ENCODE data around the gene KPNB1.

Gene KPNB1

DNA sequence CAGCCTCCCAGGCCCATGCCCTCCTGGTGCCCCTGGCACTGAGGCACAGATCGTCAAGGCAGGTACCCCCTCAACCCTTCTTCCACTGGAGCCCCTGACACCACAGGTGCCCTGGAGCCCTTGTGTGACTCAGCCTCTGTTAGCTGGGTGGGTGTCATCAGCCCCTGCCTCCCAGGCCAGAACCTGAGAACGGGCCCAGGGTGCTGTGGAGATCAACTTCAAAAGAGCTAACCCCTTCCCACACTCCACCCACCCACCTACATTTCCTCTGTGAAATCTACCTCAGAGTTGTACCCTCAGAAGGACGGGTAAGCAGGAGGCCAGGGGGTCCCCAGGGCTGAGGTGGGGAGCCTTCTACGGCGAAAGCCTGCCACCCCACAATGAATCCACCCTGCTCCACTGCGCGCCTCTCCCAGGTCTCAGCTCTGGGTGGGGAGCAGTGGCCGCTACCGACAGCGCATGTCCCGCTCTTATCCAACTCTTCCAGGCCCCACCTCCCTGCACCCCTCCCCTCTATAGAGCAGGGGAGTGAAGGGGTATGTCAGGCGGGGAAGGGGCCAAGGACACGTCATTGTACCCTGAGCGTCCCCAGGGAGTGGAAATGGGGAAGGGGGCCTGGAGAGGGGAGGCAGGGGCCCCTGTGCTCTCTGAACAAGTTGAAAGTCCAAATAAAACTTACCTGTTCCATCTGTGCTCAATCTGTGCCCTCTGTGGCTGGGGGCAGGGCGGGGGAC, 61.8 kb downstream of the KPNB1 start:
- no peak for DNase-seq (ENCODE audit: extremely low read depth in 1 of 2, low read depth in 1 of 2)

DNA sequence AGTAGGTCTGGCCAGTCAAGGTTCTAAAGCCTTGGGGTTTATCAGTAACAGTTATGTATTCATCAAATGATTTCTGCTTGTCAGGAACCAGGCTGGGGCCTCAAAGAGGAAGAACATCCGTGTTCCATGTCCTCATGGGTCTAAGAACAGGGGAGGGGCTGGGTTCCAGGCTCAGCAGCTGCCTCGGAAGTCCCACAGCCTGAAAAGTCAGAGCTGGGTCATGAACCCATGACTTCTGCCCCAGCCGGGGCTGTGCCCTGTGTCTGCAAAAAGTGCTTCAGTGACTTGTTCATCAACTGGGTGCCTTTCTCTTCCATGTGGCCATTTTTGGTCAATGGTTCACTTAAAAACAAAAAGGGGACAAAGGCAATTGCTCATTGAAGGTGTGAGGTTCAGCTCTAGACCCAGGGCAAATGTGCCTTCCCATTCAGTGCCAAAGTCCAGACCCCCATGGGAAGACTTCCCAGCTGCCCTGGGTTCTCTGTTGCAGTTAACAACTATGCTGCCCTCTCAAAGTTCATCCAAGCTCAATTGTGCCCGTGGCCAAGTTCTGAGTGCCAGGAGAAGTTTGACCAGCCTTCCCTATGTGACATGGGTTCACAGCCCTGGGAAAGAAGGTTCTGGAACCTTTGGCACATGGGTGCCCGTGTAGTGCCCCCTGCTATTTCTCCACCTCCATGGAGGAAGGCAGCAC, 62.8 kb downstream of the KPNB1 start:
- DNase-seq (ENCODE audit: extremely low read depth in 1 of 2, low read depth in 1 of 2): no peak

GRCh38 chr17:47713980-47714700, 64.4 kb downstream of the KPNB1 start:
- DNase-seq (ENCODE audit: extremely low read depth in 1 of 2, low read depth in 1 of 2): no peak

GRCh38 chr17:47714773-47715396, 65.2 kb downstream of the KPNB1 start:
- no peak for DNase-seq (ENCODE audit: extremely low read depth in 1 of 2, low read depth in 1 of 2)

DNA sequence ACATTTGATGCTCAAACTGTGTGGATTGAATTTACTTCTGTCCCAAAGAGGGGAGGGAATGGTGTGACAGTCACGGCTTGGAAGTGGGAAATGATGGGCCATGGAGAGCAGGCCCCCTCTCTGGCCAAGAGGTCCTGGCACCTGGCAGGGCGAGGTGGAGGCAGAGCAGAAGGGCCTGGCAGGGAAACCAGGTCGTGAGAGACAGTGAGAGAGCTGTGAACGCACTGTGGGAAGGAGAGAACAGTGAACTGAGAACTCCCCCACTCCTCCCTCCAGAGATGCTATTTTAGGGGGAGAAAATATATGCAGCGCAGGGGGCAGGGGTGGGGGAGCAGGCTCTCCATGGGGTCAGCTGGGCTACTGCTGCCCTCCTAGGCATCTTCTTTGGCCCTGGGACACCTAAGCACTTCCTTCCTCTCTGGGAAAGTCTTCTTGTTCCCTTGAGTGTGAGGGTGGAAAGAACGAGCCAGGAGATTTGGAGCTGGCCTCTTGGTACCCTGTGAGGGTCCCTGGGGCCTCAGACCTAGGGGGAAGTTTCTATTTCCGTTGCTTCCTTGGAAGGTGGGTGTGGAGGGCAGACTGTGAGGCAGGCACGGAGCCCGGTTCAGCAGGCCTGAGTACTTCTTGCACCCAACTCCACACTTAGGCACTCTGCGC, 66.1 kb downstream of the KPNB1 start:
- no peak for DNase-seq (ENCODE audit: extremely low read depth in 1 of 2, low read depth in 1 of 2)

GRCh38 chr17:47716375-47716774, 66.7 kb downstream of the KPNB1 start:
- DNase-seq (ENCODE audit: extremely low read depth in 1 of 2, low read depth in 1 of 2): no peak

DNA sequence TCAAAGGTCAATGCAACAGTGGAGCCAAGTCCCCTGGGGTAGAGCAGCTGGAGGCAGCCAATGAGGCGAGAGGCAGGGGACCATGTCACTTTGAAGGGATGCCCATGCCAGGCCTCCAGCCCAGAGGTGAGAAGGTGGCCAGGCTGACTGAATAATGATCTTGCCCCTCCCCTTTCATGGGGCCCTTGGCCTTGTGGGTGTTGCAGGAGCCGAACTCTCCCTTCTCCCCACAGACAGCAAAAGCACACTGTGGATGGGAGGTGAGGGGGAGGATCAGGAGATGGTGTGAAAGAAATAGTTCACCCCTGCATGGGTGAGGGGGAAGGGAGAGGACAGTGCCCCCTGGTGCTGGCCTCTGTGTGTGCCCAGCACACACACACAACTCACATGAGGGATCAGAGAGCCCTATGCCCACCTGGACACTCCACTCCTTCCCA, 67.6 kb downstream of the KPNB1 start:
- DNase-seq (ENCODE audit: extremely low read depth in 1 of 2, low read depth in 1 of 2): no peak

DNA sequence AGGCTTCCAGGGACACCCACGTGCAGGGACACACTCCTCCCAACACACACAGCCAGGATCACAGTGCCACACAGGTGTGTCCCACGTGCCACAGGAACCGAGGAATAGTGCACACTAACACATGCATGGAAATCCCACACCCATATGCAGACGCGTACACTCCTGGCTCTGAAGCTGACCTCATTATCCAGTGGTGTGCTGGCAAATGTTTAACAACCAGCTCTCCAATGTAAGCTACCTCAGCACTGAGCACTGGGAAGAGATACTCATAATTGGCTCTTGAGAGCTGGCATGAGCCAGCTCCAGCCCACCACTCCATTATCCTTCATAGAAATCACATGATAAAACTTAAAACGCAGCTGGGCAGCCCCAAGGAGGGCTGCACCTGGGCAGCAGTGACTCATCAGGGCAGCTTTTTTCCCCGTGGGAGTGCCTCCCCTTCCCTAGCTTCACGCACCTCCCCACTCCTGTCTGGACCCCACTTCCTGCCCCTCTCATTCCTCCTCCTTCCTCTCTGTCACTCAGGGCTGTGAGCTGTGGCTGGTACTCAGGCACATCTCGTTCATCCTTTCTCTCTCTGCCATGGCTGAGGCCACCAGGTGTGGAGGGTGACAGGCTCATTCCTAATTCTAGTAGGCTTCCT, 68.4 kb downstream of the KPNB1 start:
- DNase-seq (ENCODE audit: extremely low read depth in 1 of 2, low read depth in 1 of 2): no peak

DNA sequence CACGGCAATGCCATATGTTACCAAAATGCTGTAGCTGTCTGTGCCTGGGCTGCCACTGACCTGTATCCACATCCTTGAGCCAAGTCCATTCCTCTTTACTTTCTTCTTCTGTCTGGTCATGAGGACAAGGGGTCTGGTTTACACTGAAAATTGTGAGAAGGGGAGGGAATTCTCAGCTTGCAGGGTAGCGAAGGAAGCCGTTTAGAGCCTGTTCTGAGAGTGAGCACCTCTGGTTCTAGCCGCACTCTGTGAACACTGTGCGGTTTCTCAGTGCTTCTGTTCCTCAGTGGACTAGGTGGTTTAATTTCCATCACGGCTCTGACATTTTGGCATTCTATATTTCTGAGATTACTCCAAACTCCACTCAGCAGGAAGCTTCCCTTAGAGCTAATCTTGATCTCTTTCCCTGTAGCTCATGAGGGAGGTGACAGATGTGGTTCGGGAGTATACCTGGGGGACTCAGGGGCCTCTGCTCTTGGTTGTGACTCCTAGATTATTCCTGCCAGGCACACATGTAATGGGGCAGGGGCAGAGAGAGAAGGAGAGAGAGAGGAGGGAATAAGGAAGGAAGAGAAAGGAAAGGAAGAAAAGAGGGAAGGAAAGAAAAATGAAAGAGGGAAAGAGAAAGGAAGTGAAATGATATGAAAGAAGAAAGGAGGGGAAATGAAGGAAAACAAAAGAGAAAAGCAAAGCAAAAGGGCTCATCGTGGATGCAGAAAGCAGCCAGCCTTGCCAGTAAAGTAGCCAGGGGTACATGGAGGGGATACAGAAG, 69.1 kb downstream of the KPNB1 start:
- DNase-seq (ENCODE audit: extremely low read depth in 1 of 2, low read depth in 1 of 2): no peak

DNA sequence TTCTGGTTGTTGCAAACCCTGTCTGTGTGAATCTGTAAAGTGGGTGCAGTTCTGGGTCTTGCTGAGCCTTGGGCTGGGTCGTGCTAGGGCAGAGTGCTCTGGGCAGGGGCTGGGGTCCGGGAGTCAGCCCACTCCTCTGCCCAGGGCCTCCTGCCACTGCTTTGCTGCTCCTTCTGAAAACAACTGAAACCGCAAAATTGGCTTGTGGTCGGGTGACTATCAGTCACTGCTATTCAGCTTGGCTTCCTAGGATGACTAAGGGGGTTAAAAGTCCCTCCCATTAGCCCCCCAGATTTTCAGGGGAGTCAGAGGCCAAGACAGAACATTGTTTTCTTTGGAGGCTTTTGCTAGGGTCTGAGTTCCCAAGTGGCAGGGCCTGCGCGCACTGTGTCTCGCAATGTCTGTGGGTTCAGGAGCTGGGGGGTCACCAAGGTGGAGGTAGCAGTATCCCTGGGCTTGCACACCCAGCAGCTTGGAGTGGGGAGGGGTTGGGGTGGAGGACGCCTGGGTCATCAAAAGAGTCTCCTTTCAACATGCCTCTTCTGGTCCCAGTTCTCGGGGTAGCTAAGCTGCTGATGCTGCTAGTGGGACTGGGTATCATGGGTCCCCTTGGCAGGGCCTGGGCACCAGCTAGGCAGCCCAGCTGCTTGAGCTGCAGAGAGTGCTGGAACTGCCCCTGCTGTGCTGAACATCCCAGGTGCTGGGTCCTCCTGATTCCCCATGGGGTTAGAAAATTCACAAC, 69.9 kb downstream of the KPNB1 start:
- peak; percentile 63 to 89 for DNase-seq (ENCODE audit: extremely low read depth in 1 of 2, low read depth in 1 of 2)

- DNase-seq (ENCODE audit: extremely low read depth in 1 of 2, low read depth in 1 of 2): no peak
Observed at GRCh38 chr17:47720196-47720595, 70.5 kb downstream of the KPNB1 start.

- peak; percentile 96 to 98 for DNase-seq (ENCODE audit: extremely low read depth in 1 of 2, low read depth in 1 of 2)
Observed at GRCh38 chr17:47720754-47721533, 71.2 kb downstream of the KPNB1 start.

DNA sequence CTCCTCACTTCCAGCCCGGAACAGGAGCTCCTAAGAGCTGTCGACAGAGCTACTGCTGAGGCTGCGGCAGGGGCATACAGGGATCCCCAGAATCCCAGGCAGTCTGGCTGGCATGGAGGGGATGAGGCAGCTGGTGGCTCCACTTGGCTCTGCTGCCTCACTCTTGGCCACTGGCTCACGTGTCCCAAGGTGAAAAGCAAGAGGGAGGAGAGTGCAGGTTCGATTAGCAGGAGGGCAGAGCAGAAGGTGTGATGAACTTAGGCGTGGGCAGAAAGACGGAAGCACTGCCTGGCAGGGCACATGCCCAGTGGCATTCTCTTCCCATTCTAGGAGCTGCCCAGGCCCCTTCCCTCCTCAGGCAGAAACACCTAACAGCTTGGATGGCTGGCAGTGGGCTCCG, 72.0 kb downstream of the KPNB1 start:
- DNase-seq (ENCODE audit: extremely low read depth in 1 of 2, low read depth in 1 of 2): no peak

GRCh38 chr17:47724705-47725104, 75.0 kb downstream of the KPNB1 start:
- DNase-seq (ENCODE audit: extremely low read depth in 1 of 2, low read depth in 1 of 2): no peak

GRCh38 chr17:47725446-47726111, 75.9 kb downstream of the KPNB1 start:
- no peak for DNase-seq (ENCODE audit: extremely low read depth in 1 of 2, low read depth in 1 of 2)

- DNase-seq (ENCODE audit: extremely low read depth in 1 of 2, low read depth in 1 of 2): no peak
Observed at GRCh38 chr17:47726796-47727703, 77.3 kb downstream of the KPNB1 start.

DNA sequence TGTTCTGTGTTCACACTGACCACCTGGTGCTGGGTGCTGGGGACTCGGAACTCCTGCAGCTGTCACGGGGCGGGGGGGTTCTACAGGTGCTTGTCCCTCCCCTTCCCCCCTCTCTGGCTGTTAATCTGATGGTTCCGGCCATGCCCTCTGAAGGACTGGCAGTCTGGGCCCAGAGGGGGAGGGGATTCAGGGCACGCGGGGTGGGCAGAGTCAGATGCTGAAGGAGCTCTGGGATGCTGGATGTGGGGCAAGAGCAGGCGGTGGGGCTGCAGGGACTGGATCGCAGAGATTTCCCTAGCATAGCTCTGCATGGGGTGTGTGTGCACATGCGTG, 78.0 kb downstream of the KPNB1 start:
- no peak for DNase-seq (ENCODE audit: extremely low read depth in 1 of 2, low read depth in 1 of 2)
